Left renal cortex interstitium (tissue), 4 donors: Measurements from ENCODE around the gene RIGI. TPM values are rescaled to one million over a fixed set of nuclear protein-coding genes. Genes with fewer than 3 reads are reported as not detected.
A peak's percentile ranks its signal among the peaks of the same experiment; 100 is the strongest.
"Not testable (repeated sequence)": the region's sequence is repeated elsewhere in the genome, so short reads cannot be mapped to it uniquely, and the experiment has no call there.

Source experiments
- DNase-seq, 4 donors: peaks; one replicate each; pipeline ENCODE4 v3.0.0-alpha.2; 2013; ENCODE audit warnings: low read depth in 4 of 4, low spot score in 2 of 4, missing footprints in 1 of 4
- polyA plus RNA-seq, 4 donors: library from polyadenylated mRNA; unstranded; fragments of 120-200 nt; gene quantifications; one replicate each; pipeline ENCODE4 v1.2.1, GENCODE V29; 2013; ENCODE audit not compliant: insufficient read length in 4 of 4

Gene RIGI
- polyA plus RNA-seq, 4 donors = 10.8 to 13.0 (median 12.0) TPM

DNA sequence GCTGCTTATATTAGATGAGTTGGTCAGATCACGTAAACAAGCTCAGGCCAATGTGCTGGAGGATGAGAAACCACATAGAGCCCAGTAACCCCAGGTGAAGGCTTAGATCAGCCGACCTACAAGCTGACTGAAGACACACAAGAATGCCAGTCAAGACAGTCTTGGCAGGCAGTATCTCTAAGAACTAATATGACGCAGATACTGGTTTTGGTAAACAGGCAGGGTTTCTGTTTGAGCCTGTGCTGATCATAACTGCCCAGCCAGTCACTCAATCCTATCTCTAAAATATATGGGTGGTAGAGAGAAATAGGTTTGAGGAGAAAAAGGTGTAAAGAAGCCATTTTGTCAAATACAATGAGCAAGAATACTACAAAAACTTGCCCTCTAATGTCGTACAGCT, 7.8 kb upstream of the RIGI start:
- DNase-seq = no peak

GRCh38 chr9:32533336-32533735, 7.3 kb upstream of the RIGI start:
- DNase-seq = no peak

DNA sequence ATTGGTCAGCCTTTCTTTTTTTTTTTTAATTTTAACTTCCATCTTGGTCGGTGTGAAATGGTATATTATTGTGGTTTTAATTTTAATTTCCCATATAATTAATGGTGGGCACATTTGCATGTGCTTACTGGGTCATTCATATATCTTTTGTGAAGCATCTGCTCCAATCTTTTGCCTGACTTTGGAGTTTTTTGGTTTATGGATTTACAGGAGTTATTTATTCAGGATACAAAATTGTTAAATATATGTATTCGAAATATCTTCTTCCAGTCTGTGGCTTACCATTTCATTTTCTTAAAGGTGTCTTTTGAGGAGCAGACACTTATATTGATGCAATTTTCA, 682 bp upstream of the RIGI start:
- peak in 1 of 4 donors; percentile 27 for DNase-seq

DNA sequence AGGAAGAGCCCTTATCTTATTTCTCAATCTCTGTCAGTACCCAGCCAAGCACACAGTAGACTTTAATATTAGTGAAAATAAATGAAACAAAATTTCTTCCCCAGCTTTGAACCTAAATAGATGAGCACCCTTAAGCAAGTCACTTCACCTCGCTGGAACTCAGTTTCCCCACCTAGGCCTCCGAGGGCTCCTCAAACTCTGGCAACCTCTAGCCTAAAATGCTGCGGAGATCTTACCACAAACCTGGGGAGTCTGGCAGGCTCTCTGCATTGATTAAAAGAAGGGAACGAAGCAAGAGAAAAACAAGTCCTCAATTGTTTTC, 326 bp downstream of the RIGI start:
- DNase-seq = peak in 3 of 4 donors; percentile 22 to 50 (median 23)

DNA sequence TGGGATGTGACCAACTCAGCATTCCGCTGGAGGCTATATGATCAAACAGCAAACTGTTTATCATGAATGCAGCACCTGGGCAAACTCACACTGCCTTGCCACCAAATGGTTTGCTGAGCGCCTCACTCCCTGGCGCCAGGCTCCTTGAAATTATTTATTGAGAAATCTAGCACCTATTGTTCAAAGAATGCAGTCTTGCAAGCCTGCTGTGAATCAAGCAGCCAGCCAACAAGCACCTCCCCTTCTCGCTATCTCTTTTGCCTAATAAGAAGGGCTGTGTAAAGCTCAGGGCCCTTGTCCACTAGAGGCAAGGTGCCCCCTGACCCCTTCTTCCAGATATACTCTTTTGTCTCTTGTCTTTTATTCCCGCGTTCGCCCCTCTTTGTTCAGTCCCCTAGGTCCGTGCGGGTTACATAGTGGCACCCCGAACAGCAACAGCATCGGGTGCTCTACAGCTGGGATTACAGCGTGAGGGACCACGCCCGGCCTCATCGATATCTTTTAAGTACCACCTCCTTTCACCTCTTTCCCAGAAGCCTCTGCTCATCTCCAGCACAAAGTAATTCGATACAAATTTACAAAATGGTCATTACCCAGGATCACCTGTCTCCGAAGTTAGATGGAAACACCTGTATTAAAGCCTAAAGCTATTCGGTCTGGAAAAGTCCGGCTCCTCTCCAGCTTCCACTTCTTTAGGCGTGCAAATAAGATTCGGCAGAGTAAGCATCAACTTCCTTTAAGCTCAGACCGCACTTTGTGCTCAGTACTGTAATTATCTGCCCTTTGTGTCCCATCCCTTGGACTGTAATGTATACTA, 896 bp downstream of the RIGI start:
- DNase-seq = no peak

GRCh38 chr9:32524558-32524891, 1.5 kb downstream of the RIGI start:
- DNase-seq = not testable (repeated sequence)

GRCh38 chr9:32523910-32524309, 2.1 kb downstream of the RIGI start:
- DNase-seq = no peak

DNA sequence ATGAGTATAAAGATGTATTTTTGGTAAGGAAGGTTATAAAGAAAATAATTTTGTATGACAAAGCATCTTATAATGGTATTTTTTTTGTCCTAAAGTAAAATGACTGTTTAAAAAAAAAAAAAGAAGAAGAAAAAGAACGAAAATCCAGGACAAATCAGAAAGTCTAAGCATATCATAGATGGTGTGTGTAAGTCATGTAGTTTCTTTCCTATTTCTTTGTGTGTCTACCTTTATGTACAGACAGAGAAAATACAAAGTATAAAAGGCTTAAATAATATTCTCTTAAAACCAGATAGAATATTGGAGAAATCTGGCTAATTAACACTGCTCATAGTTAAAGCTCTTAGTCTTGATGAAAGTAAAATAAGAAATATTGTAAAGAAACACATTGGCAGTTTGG, 7.7 kb downstream of the RIGI start:
- DNase-seq = no peak

DNA sequence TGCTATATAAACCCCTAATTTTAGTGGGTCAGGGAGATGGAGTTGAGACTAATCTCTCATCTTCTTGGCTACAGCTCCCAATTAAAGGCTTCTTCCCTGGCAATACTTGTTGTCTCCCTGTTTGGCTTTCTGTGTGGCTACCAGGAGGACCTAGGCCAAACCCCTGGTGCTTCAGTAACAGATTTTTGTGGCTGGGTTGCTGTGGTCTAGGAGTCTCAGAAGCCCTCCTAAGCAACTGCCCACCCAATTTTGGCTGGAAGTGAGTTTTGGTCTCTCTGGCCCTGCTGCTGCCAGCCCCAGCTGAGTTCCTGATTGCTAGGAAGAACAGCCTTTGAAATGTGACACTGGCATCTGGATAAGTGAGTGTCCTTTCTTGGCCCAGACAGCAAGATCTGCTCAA, 9.8 kb downstream of the RIGI start:
- DNase-seq = no peak

DNA sequence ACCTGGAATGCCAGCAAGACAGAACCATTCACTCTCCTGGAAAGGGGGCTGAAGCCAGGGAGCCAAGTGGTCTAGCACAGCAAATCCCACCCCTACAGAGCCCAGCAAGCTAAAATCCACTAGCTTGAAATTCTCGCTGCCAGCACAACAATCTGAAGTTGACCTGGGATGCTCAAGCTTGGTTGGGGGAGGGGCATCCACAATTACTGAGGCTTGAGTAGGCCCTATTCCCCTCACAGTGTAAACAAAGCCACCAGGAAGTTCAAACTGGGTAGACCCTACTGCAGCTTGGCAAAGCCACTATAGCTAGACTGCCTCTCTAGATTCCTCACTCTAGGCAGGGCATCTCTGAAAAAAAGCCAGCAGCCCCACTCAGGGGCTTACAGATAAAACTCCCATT, 17.3 kb downstream of the RIGI start:
- no peak for DNase-seq

DNA sequence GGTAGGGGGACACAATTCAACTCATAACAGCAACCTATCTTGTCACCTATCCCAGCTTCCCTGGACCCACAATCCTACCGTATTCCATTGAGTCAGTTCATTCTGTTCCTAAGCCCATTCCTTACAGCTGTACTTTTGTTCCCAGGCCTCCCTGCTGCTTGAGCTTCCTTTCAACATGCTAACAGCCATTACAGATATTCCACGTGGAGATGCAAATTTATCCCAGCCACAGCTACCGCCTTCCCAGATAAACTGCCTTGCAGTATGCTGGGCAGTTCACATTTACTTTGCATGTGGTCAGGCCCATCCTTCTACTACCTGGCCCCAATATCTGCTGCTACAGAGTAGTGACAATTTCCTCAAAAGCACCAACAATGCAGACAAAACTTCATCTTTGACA, 23.0 kb downstream of the RIGI start:
- DNase-seq = no peak

DNA sequence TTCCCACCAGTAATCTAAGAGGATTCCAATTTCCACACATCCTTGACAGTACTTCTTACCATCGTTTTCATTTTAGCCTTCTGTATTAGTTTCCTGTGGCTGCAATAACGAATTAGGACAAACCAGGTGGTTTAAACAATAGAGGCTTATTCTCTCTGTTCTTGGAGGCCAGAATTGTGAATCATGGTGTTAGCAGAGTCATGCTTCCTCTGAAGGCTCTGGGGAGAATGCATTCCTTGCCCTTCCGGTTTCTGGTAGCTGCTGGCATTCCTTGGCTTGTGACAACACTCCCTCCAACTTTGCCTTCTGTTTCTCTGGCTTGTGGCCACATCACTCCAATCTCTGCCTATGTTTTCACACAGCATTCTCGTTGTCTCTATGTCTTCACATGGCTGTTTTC, 23.5 kb downstream of the RIGI start:
- DNase-seq = no peak

DNA sequence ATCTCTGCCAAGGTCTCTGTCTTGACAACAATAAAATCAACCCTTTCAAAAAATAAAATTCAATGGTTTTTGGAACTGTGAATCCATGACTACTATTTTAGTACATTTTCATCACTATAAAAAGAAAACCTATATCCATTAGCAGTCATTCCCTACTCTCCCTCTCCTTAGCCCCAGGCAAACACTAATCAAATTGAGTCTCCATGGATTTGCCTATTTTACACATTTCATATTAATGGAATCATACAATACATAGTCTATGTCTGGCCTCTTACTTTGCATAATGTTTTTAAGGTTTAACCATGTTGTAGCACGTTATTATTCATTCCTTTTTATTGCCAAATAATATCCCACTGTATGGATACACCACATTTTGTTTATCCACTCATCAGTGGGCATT, 24.1 kb downstream of the RIGI start:
- DNase-seq = no peak

- no peak for DNase-seq
These were observed 25.2 kb downstream of the RIGI start for GRCh38 chr9:32500768-32501167.

- DNase-seq = no peak
These were observed 28.1 kb downstream of the RIGI start for GRCh38 chr9:32497921-32498320.

DNA sequence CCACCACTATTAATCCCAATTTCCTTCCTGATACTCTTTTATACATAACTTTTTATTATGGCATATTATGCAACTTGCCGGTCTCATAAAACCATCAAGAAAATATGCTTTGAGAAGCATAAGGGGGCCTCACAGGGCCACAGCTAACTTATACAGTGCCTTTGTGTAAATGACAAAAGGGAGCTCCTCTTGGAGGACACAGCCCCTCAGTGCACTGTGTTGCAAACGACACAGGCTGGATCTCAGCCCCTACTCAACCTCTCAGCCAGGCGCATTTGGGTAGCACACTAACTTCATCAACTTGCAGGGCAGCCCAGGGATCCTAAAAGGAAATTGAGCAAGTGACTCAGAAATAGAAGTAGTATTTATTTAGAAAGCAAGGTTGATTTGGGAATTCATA, 35.4 kb downstream of the RIGI start:
- DNase-seq = no peak

DNA sequence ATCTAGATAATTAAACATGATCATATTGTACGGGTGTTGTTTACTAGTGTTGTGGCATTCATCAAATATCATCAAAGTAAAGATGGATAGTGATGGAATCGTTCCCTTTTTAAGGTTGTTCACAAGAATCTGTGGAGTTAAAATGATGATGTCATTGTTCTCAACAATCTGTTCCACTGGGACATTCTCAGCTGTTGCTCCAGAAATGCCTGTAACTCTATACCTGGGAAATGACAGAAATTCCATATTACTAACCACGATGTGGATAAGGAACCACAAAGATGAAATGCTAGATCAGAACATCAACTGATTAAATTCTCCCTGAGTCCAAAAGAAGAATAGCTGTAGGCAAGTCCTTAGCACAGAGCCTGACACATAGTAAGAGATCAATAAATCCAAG, 38.0 kb downstream of the RIGI start:
- DNase-seq = no peak

DNA sequence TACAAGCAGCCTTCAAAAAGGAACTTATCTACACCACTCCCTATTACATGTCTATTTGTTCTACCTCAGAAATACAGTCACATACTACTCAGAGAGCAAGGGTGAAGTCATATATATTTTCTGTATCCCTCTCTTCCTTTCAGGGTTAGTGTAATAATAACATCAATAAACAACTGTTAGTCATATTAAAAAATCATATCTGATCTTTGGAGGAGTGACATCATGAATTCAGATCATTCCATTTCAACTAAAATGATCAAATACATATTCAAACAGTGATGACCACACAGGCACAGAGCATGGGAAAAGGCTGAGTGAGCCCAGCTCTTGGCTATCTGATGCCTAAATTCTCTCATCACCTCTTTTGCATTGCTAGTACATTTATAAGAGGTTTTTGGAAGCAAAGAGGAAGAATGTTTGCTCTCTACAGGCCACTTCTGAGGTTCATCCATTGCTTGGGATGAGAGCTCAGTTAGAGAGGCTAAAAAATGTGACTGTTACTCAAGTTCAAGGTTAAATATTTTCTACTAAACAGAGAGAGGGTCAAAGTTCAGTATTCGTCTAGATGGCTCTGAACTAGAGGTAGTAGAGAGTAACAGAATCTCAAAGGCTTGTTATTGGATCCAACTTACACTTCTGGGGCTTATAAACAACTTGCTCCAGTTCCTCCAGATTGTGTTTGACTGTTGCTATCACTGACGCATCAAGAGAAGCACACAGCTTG, 39.0 kb downstream of the RIGI start:
- DNase-seq = no peak

GRCh38 chr9:32483343-32483742, 42.7 kb downstream of the RIGI start:
- DNase-seq = no peak
